Body of pancreas (tissue), 4 donors: ENCODE data around the gene GNA15. TPM values are rescaled to one million over a fixed set of nuclear protein-coding genes. Genes with fewer than 3 reads are reported as not detected.

Source experiments
- ATAC-seq: fragments of 150-250 bp; one replicate; pipeline ENCODE4 v1.9.1; 2016
- DNase-seq, 4 donors: peaks; one replicate each; pipeline ENCODE4 v3.0.0-alpha.2; 2019
- H3K27ac ChIP-seq, 4 donors: fragments of 200-600 bp; sonication (generic); 1 replicate in 3 of 4; 2 replicates in 1 of 4; pipeline versions ENCODE4 v1.5.1 to v1.6.1; 2016 to 2019; ENCODE audit warnings: mild to moderate bottlenecking in 1 of 4, mixed read lengths in 1 of 4, moderate library complexity in 1 of 4
- H3K27me3 ChIP-seq, 2 donors: fragments of 200-600 bp; sonication (generic); one replicate each; pipeline ENCODE4 v1.6.0; 2016; ENCODE audit warnings: mild to moderate bottlenecking in 1 of 2
- H3K36me3 ChIP-seq, 2 donors: fragments of 200-600 bp; sonication (generic); replicated peaks in 1 of 2; 2 replicates each; pipeline ENCODE4 v1.5.1; 2016; ENCODE audit warnings: low read depth in 2 of 2; ENCODE audit not compliant: insufficient read depth in 1 of 2
- H3K4me1 ChIP-seq: fragments of 200-600 bp; sonication (generic); one replicate; pipeline ENCODE4 v1.6.0; 2016
- H3K4me3 ChIP-seq, 2 donors: fragments of 200-600 bp; sonication (generic); 1 replicate in 1 of 2; 2 replicates in 1 of 2; pipeline ENCODE4 v1.5.1; 2016 to 2019
- H3K9me3 ChIP-seq, 3 donors: fragments of 200-600 bp; sonication (generic); 1 replicate in 2 of 3; 2 replicates in 1 of 3; pipeline ENCODE4 v1.5.1; 2016
- CTCF ChIP-seq, 7 experiments: fragments of 450-650 bp in 4 of 7; fragments of 200-600 bp in 3 of 7; sonication (generic) in 3 of 7; IDR thresholded peaks; one replicate each; pipeline ENCODE4 v1.5.1; 2016 to 2019; ENCODE audit warnings: antibody characterized with exemption in 7 of 7
- POLR2A ChIP-seq, 3 donors: fragments of 450-650 bp; IDR thresholded peaks; one replicate each; pipeline ENCODE4 v1.6.1; 2016; ENCODE audit warnings: antibody characterized with exemption in 3 of 3, mild to moderate bottlenecking in 2 of 3
- WGBS, 2 donors: methylation state at CpG; one replicate each; pipeline ENCODE4 v1.1.5; 2017; 5-methylcytosine and 5-hydroxymethylcytosine counted together
- intact Hi-C: fragments of 100-400 bp; cut with DNase I; formaldehyde crosslinking; loops from one replicate; pipeline ENCODE4 v1.15.1; 2023
- total RNA-seq, 2 donors: library from RNA; depleted of rRNA; stranded (reverse); fragments of >200 nt; gene quantifications; one replicate each; pipeline ENCODE4 v1.1.0, GENCODE V29; 2016

The GNA15 gene
- total RNA-seq, 2 donors from 2014 or later: 1.6 to 2.6 TPM

- Histone ChIP-seq H3K4me3 (no peak overlapping the region), H3K4me1 (no peaks in the 10 kb centered on the region), H3K27me3 (no peaks in the 10 kb centered on the region), H3K36me3 (peaks cover 0 to 6% of the 10 kb centered on the region in 2 donors), H3K27ac (no peak overlapping the region), H3K9me3 (no peaks in the 10 kb centered on the region)
- ATAC-seq: no peak
- DNase-seq: no peak
- intact Hi-C loops: no loop called here
- no peak for TF ChIP-seq CTCF (IDR thresholded peaks at IDR 0.05)
- 96 to 98% methylated on average over 15 to 20 of the region's 21 CpGs for WGBS, 2 donors
Observed at GRCh38 chr19:3116621-3117020, 19.2 kb upstream of the GNA15 start.

GRCh38 chr19:3117716-3118115, 18.1 kb upstream of the GNA15 start:
- 91 to 100% methylated on average over 4 to 12 of the region's 20 CpGs for WGBS, 2 donors
- Histone ChIP-seq H3K27me3 (no peaks in the 10 kb centered on the region), H3K36me3 (peaks cover 0 to 6% of the 10 kb centered on the region in 2 donors), H3K9me3 (no peaks in the 10 kb centered on the region), H3K27ac (no peak overlapping the region), H3K4me1 (no peaks in the 10 kb centered on the region), H3K4me3 (no peak overlapping the region)
- DNase-seq (no peak), ATAC-seq (no peak)
- TF ChIP-seq CTCF (IDR thresholded peaks at IDR 0.05): no peak
- TF ChIP-seq POLR2A (IDR thresholded peaks at IDR 0.05): no peak
- intact Hi-C loops: no loop called here

- intact Hi-C loops: no loop called here
- Histone ChIP-seq H3K9me3 (no peaks in the 10 kb centered on the region), H3K4me1 (no peaks in the 10 kb centered on the region), H3K27ac (no peak overlapping the region), H3K36me3 (peaks cover 0 to 6% of the 10 kb centered on the region in 2 donors), H3K4me3 (no peak overlapping the region), H3K27me3 (no peaks in the 10 kb centered on the region)
- TF ChIP-seq POLR2A (IDR thresholded peaks at IDR 0.05) (no peak), CTCF (IDR thresholded peaks at IDR 0.05) (no peak)
- WGBS, 2 donors: 90 to 91% methylated on average over 30 to 42 of the region's 42 CpGs
- no peak for DNase-seq
- ATAC-seq: no peak
Observed at GRCh38 chr19:3118232-3119070, 17.4 kb upstream of the GNA15 start.

- Histone ChIP-seq H3K9me3 (no peaks in the 10 kb centered on the region), H3K27ac (no peak overlapping the region), H3K4me3 (no peak overlapping the region), H3K36me3 (peaks cover 0 to 6% of the 10 kb centered on the region in 2 donors), H3K4me1 (no peaks in the 10 kb centered on the region), H3K27me3 (no peaks in the 10 kb centered on the region)
- WGBS, 2 donors: 87 to 93% methylated on average over 23 of the region's 23 CpGs
- DNase-seq: peak in 1 of 4 donors; percentile 7
- no peak for TF ChIP-seq CTCF (IDR thresholded peaks at IDR 0.05)
- TF ChIP-seq POLR2A (IDR thresholded peaks at IDR 0.05): no peak
- ATAC-seq: no peak
- intact Hi-C loops: no loop called here
Observed at GRCh38 chr19:3119071-3119595, 16.7 kb upstream of the GNA15 start.
